Measurements from ENCODE around the gene GCNA.

GCNA gene

GRCh38 chrX:71616672-71617529 lies 38.7 kb downstream of the GCNA start:
- H3K4me3 ChIP-seq (ENCODE audit: low read depth, low read length): no peak overlapping the region

GRCh38 chrX:71617742-71618141 lies 39.5 kb downstream of the GCNA start:
- H3K4me3 ChIP-seq (ENCODE audit: low read depth, low read length): no peak overlapping the region
- TF ChIP-seq, protein P1, sequence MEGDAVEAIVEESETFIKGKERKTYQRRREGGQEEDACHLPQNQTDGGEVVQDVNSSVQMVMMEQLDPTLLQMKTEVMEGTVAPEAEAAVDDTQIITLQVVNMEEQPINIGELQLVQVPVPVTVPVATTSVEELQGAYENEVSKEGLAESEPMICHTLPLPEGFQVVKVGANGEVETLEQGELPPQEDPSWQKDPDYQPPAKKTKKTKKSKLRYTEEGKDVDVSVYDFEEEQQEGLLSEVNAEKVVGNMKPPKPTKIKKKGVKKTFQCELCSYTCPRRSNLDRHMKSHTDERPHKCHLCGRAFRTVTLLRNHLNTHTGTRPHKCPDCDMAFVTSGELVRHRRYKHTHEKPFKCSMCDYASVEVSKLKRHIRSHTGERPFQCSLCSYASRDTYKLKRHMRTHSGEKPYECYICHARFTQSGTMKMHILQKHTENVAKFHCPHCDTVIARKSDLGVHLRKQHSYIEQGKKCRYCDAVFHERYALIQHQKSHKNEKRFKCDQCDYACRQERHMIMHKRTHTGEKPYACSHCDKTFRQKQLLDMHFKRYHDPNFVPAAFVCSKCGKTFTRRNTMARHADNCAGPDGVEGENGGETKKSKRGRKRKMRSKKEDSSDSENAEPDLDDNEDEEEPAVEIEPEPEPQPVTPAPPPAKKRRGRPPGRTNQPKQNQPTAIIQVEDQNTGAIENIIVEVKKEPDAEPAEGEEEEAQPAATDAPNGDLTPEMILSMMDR (IDR thresholded peaks at IDR 0.05; ENCODE audit: low read depth, low read length): no peak

More at GRCh38 chrX:71616672-71617529, 38.7 kb downstream of the GCNA start:
- TF ChIP-seq, protein P1 (IDR thresholded peaks at IDR 0.05; ENCODE audit: low read depth, low read length): no peak

- TF ChIP-seq, protein P1 (IDR thresholded peaks at IDR 0.05; ENCODE audit: low read depth, low read length): no peak
- no peak within 1 kb of the TSS for H3K4me3 ChIP-seq (ENCODE audit: low read depth, low read length)
These were observed 40.1 kb downstream of the GCNA start, which contains the start of gene CXCR3 for GRCh38 chrX:71618303-71618721. Gene CXCR3 (minus strand): TSS chrX:71618511. CDS start chrX:71618449, 62 bp downstream.

- H3K4me3 ChIP-seq (ENCODE audit: low read depth, low read length): no peak overlapping the region
- TF ChIP-seq, protein P1 (IDR thresholded peaks at IDR 0.05; ENCODE audit: low read depth, low read length): no peak
These were observed 40.5 kb downstream of the GCNA start for GRCh38 chrX:71618787-71619186.

- no peak overlapping the region for H3K4me3 ChIP-seq (ENCODE audit: low read depth, low read length)
- TF ChIP-seq, protein P1 (IDR thresholded peaks at IDR 0.05; ENCODE audit: low read depth, low read length): no peak
These were observed 41.0 kb downstream of the GCNA start for GRCh38 chrX:71619193-71619592.

DNA sequence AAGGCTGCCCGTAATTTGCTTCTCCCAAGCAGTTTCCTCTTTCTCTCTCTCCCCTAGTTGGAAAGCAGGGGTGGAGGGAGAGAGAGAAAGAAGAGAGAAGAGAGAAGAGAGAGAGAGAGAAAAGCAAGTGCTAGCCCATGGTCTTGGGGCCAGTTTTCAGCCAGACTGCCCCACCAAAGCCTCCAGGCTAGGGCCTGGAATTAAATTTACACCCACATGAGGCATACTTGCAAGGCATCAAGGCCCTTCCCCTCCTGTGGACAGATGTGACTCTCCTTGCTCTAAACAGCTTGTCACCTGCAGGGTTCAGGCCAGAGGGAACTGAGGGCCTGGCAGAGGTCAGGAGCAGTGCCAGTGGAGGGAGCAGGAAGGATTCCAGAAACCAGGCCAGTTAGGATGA lies 41.7 kb downstream of the GCNA start:
- H3K4me3 ChIP-seq (ENCODE audit: low read depth, low read length): no peak overlapping the region
- TF ChIP-seq, protein P1 (IDR thresholded peaks at IDR 0.05; ENCODE audit: low read depth, low read length): no peak

DNA sequence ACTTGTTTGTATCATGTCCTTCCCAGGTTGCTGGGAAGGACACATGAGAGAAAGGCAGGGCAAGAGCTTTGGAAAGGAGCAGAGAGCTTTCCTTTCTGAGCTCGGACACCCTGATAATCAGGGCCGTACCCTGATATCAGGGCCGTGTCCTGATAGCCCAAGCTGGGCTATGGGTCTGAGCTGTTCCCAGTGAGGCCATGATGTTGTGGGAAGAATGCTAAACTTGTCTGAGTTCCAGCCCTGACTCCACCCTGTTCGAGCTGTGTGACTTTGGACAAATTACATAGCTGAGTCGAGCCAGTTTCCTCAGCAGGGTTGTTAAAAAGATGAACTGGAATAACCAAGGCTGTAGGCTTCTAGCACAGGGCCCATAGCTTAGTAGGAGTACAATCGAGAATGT lies 43.4 kb downstream of the GCNA start:
- TF ChIP-seq, protein P1 (IDR thresholded peaks at IDR 0.05; ENCODE audit: low read depth, low read length): no peak
- no peak overlapping the region for H3K4me3 ChIP-seq (ENCODE audit: low read depth, low read length)
